Mesothelial cell of epicardium (in vitro differentiated cells): ENCODE results near the gene PRDM16. TPM values are rescaled to one million over a fixed set of nuclear protein-coding genes. Genes with fewer than 3 reads are reported as not detected.

Experiments
- DNase-seq, 2 experiments: peaks; one replicate each; pipeline ENCODE4 v3.0.0; 2021; ENCODE audit warnings: low spot score in 2 of 2; ENCODE audit not compliant: unreplicated experiment in 2 of 2
- H3K27ac Mint-ChIP-seq: 2 replicates; pipeline ENCODE4 v1.8.0; 2021; ENCODE audit warnings: mixed read lengths
- H3K27me3 Mint-ChIP-seq: 2 replicates; pipeline ENCODE4 v1.8.0; 2021; ENCODE audit warnings: low read depth, mixed read lengths
- H3K36me3 Mint-ChIP-seq: 2 replicates; pipeline ENCODE4 v1.8.0; 2021; ENCODE audit warnings: mixed read lengths
- H3K4me1 Mint-ChIP-seq: 2 replicates; pipeline ENCODE4 v1.8.0; 2021; ENCODE audit warnings: mixed read lengths
- H3K4me3 Mint-ChIP-seq: 2 replicates; pipeline ENCODE4 v1.8.0; 2021; ENCODE audit warnings: mild to moderate bottlenecking, moderate library complexity, mixed read lengths
- H3K9me3 Mint-ChIP-seq: 2 replicates; pipeline ENCODE4 v1.8.0; 2021; ENCODE audit warnings: mixed read lengths
- total RNA-seq: library from RNA; stranded (reverse); gene quantifications from 3 replicates; pipeline ENCODE4 v1.2.1, GENCODE V29; 2021
- TF ChIP-seq, protein P1 (sequence below): fragments of 200-600 bp; sonication (generic); IDR thresholded peaks from one replicate; pipeline ENCODE4 v1.5.0; 2021; ENCODE audit warnings: antibody characterized with exemption; ENCODE audit not compliant: unreplicated experiment

Gene PRDM16
- total RNA-seq, 1 donor from 2014 or later = 1.4 TPM

DNA sequence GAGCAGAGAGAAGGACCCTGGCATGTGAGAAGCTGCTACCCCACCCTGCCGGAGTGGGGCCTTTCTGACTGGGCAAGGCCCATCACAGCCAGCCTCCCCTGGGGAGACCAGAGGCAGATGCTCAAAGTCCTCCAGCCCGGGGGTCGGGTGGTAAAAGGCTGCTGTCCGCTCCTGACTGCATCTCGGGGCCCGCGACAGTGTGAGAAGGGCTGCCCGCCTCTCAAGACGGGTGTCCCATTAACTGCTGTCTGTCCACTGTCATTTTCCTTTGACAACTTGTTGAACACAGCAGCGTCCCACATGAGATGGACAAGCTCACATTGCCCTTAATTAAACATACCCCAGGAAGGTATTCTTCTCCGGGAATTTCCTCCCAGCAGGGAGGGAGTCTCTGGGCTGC lies 294.0 kb downstream of the PRDM16 start:
- Mint-ChIP-seq H3K27me3 (peaks cover 82% of the 10 kb centered on the region), H3K9me3 (no peaks in the 10 kb centered on the region), H3K4me3 (no peak overlapping the region), H3K4me1 (peaks cover 11% of the 10 kb centered on the region), H3K27ac (no peak overlapping the region), H3K36me3 (no peaks in the 10 kb centered on the region)
- TF ChIP-seq, protein P1, sequence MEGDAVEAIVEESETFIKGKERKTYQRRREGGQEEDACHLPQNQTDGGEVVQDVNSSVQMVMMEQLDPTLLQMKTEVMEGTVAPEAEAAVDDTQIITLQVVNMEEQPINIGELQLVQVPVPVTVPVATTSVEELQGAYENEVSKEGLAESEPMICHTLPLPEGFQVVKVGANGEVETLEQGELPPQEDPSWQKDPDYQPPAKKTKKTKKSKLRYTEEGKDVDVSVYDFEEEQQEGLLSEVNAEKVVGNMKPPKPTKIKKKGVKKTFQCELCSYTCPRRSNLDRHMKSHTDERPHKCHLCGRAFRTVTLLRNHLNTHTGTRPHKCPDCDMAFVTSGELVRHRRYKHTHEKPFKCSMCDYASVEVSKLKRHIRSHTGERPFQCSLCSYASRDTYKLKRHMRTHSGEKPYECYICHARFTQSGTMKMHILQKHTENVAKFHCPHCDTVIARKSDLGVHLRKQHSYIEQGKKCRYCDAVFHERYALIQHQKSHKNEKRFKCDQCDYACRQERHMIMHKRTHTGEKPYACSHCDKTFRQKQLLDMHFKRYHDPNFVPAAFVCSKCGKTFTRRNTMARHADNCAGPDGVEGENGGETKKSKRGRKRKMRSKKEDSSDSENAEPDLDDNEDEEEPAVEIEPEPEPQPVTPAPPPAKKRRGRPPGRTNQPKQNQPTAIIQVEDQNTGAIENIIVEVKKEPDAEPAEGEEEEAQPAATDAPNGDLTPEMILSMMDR = no peak
- DNase-seq = no peak

DNA sequence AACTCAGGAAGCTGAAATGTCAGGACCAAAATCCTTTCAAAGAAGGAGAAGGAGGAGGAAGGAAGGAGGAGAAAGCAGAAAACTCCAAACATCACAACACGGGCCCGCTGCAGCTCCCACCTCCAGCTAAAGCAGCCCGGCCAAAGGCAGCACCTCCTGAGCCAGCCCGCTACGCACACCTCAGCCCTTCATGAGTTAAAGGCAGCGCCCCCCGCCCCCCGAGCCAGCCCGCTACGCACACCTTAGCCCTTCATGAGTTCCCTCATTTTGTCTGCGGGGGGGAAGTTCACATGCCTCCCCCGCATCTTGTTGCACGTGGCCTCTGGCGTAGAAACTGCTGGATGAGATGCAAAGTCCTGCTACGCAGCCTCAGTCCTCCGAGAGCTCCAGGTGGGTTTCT lies 294.8 kb downstream of the PRDM16 start:
- H3K36me3 Mint-ChIP-seq = no peaks in the 10 kb centered on the region
- no peaks in the 10 kb centered on the region for H3K9me3 Mint-ChIP-seq
- no peak for DNase-seq
- peaks cover 11% of the 10 kb centered on the region for H3K4me1 Mint-ChIP-seq
- H3K27ac Mint-ChIP-seq = no peak overlapping the region
- H3K4me3 Mint-ChIP-seq = no peak overlapping the region
- H3K27me3 Mint-ChIP-seq = peaks cover 82% of the 10 kb centered on the region
- TF ChIP-seq, protein P1 = no peak

DNA sequence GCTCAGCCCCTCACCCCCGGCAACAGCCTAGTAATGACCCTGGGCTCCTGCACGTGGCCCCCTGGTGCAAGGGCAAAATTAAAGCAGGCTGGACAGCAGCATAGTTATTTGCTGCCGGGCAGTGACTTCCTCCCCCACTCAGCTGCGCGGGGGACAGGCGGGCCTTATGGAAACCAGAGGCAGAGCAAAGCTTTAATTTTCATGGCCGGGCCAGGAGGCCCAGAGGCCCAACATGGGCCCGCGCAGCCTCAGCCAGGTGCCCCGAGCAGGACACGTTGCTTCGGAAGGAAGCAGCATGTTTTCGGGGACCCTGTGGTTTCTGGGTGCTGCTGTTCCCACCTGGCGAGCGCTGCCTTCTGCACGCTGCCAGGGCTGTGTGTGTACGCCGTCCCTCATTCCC lies 295.5 kb downstream of the PRDM16 start:
- TF ChIP-seq, protein P1 = no peak
- Mint-ChIP-seq H3K27me3 (peaks cover 82% of the 10 kb centered on the region), H3K9me3 (no peaks in the 10 kb centered on the region), H3K36me3 (no peaks in the 10 kb centered on the region), H3K4me3 (no peak overlapping the region), H3K4me1 (peaks cover 11% of the 10 kb centered on the region), H3K27ac (no peak overlapping the region)
- DNase-seq = no peak

DNA sequence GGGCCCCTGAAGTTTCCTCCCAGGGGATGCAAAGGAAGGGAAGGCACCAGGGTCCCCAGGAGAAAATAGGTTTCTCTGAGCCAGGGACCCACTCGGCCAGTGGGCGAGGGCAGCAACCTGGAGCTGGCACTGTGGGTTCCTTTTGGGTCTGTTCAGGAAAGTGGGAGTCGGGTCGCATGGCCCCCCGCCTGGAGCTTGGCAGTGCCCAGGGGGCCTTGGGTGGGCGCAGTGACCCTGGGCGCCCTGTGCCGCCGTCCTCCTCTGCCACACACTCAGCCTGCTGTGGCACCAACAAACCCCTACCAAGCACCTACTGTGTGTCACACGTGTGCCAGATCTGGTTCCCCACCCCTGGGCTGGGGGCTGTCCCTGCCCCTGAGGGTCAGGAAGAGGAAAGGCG lies 296.0 kb downstream of the PRDM16 start:
- TF ChIP-seq, protein P1 = no peak
- H3K27ac Mint-ChIP-seq = no peak overlapping the region
- DNase-seq = no peak
- peaks cover 82% of the 10 kb centered on the region for H3K27me3 Mint-ChIP-seq
- no peaks in the 10 kb centered on the region for H3K9me3 Mint-ChIP-seq
- no peak overlapping the region for H3K4me3 Mint-ChIP-seq
- H3K4me1 Mint-ChIP-seq = peaks cover 11% of the 10 kb centered on the region
- H3K36me3 Mint-ChIP-seq = no peaks in the 10 kb centered on the region

DNA sequence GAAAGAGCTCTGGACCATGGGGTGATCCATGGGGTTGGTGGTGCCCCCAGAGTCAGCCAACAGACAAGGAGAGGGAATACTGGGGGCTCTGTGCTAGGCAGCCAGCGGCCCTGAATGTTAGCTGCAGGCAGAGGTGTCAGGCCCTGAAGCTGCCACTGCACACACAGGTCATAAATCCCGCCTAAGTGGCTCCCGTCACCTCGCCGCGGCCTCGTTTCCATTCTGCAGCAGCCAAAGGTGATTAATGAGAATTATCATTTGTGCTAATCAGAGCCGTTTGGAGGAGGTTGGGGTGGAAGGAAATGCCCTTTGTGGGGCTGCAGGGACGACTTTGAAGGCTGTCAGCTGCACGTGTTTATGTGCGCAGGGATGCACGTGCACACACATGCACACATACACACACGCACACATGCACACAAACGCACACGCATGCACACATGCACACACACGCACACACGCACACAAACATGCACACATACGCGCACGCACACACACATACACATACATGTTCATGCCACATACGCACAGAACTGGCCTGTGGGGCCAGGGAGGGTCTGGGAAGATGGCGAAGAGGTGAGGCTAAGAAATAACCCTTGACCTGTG lies 296.6 kb downstream of the PRDM16 start:
- DNase-seq = no peak
- no peak overlapping the region for H3K4me3 Mint-ChIP-seq
- no peak overlapping the region for H3K27ac Mint-ChIP-seq
- H3K9me3 Mint-ChIP-seq = no peaks in the 10 kb centered on the region
- peaks cover 11% of the 10 kb centered on the region for H3K4me1 Mint-ChIP-seq
- no peaks in the 10 kb centered on the region for H3K36me3 Mint-ChIP-seq
- peaks cover 82% of the 10 kb centered on the region for H3K27me3 Mint-ChIP-seq
- TF ChIP-seq, protein P1 = no peak
